HEK293 (cell line): ENCODE measurements around the gene RHOB.

ENCODE experiments used
- CTCF ChIA-PET: fragments of 350-600 bp; formaldehyde crosslinking; extraction: SDS; loops from one replicate; lab custom pipeline; 2021; ENCODE audit warnings: antibody characterized with exemption; lab: Yijun Ruan, JAX
- POLR2A ChIA-PET: fragments of 300-600 bp; formaldehyde crosslinking; extraction: SDS; loops from one replicate; lab custom pipeline; 2020; ENCODE audit warnings: antibody characterized with exemption, inconsistent platforms; lab: Yijun Ruan, JAX
- H3K27ac ChIP-seq: fragments of 200-500 bp; sonication (Bioruptor generic); 2 replicates; pipeline ENCODE4 v1.5.1; 2014; ENCODE audit warnings: low read depth, low read length, control low read depth, inconsistent platforms; ENCODE audit errors: extremely low read depth
- H3K36me3 ChIP-seq, 2 experiments: fragments of 200-500 bp in 1 of 2; sonication (Bioruptor generic) in 1 of 2; 1 replicate in 1 of 2; 2 replicates in 1 of 2; pipeline ENCODE4 v1.5.1; 2014 to 2017; ENCODE audit warnings: inconsistent platforms in 2 of 2, low read length in 2 of 2; ENCODE audit not compliant: control insufficient read depth in 2 of 2, insufficient read depth in 1 of 2
- H3K4me1 ChIP-seq: fragments of 200-500 bp; sonication (Bioruptor generic); 2 replicates; pipeline ENCODE4 v1.5.1; 2014; ENCODE audit warnings: mild to moderate bottlenecking, low read length, inconsistent platforms; ENCODE audit not compliant: control insufficient read depth, insufficient read depth
- H3K4me3 ChIP-seq: 2 replicates; pipeline ENCODE4 v1.5.1; 2011; ENCODE audit warnings: low read depth, mild to moderate bottlenecking, control low read depth, low read length, moderate library complexity
- H3K9me3 ChIP-seq: fragments of 200-500 bp; sonication (Bioruptor generic); 2 replicates; pipeline ENCODE4 v1.5.1; 2014; ENCODE audit warnings: low read depth, low read length, inconsistent platforms; ENCODE audit not compliant: control insufficient read depth, insufficient read depth
- BCL11A ChIP-seq: fragments of 450-650 bp; formaldehyde crosslinking; IDR thresholded peaks from 2 replicates; pipeline ENCODE4 v1.5.1; 2016; ENCODE audit warnings: low read depth, missing biosample characterization, missing genetic modification characterization
- MYNN ChIP-seq: fragments of 450-650 bp; formaldehyde crosslinking; IDR thresholded peaks from 2 replicates; pipeline ENCODE4 v1.5.1; 2016; ENCODE audit warnings: missing biosample characterization, missing genetic modification characterization, borderline replicate concordance
- SP3 ChIP-seq: fragments of 450-650 bp; formaldehyde crosslinking; IDR thresholded peaks from 2 replicates; pipeline ENCODE4 v1.5.1; 2016; ENCODE audit warnings: missing biosample characterization, missing genetic modification characterization
- ZFP3 ChIP-seq: fragments of 450-650 bp; formaldehyde crosslinking; IDR thresholded peaks from 2 replicates; pipeline ENCODE4 v1.5.1; 2016; ENCODE audit warnings: low read depth, missing biosample characterization, missing genetic modification characterization
- ZFP37 ChIP-seq: fragments of 450-650 bp; formaldehyde crosslinking; IDR thresholded peaks from 2 replicates; pipeline ENCODE4 v1.5.1; 2016; ENCODE audit warnings: missing biosample characterization, missing genetic modification characterization
- ZNF121 ChIP-seq: fragments of 450-650 bp; formaldehyde crosslinking; IDR thresholded peaks from 2 replicates; pipeline ENCODE4 v1.5.1; 2016; ENCODE audit warnings: missing biosample characterization, missing genetic modification characterization
- ZNF214 ChIP-seq: fragments of 450-650 bp; formaldehyde crosslinking; IDR thresholded peaks from 2 replicates; pipeline ENCODE4 v1.5.1; 2017; ENCODE audit warnings: missing biosample characterization, mild to moderate bottlenecking, missing genetic modification characterization, borderline replicate concordance
- ZNF221 ChIP-seq: fragments of 450-650 bp; formaldehyde crosslinking; IDR thresholded peaks from 2 replicates; pipeline ENCODE4 v1.5.1; 2017; ENCODE audit warnings: missing biosample characterization, missing genetic modification characterization, borderline replicate concordance
- ZNF239 ChIP-seq: fragments of 450-650 bp; formaldehyde crosslinking; IDR thresholded peaks from 2 replicates; pipeline ENCODE4 v1.5.1; 2016; ENCODE audit warnings: missing biosample characterization, missing genetic modification characterization
- ZNF24 ChIP-seq: fragments of 450-650 bp; formaldehyde crosslinking; IDR thresholded peaks from 2 replicates; pipeline ENCODE4 v1.5.1; 2016; ENCODE audit warnings: missing biosample characterization, missing genetic modification characterization
- ZNF292 ChIP-seq: fragments of 450-650 bp; formaldehyde crosslinking; IDR thresholded peaks from 2 replicates; pipeline ENCODE4 v1.5.1; 2016; ENCODE audit warnings: low read depth, missing biosample characterization, missing genetic modification characterization, borderline replicate concordance
- ZNF366 ChIP-seq: fragments of 450-650 bp; formaldehyde crosslinking; conservative IDR thresholded peaks from 2 replicates; pipeline ENCODE4 v1.5.1; 2016; ENCODE audit warnings: missing biosample characterization, missing genetic modification characterization
- ZNF423 ChIP-seq: fragments of 450-650 bp; formaldehyde crosslinking; IDR thresholded peaks from 2 replicates; pipeline ENCODE4 v1.5.1; 2016; ENCODE audit warnings: missing biosample characterization, missing genetic modification characterization
- ZNF530 ChIP-seq: fragments of 450-650 bp; formaldehyde crosslinking; IDR thresholded peaks from 2 replicates; pipeline ENCODE4 v1.5.1; 2016; ENCODE audit warnings: low read depth, missing biosample characterization, missing genetic modification characterization
- ZNF555 ChIP-seq: fragments of 450-650 bp; formaldehyde crosslinking; conservative IDR thresholded peaks from 2 replicates; pipeline ENCODE4 v1.5.1; 2017; ENCODE audit warnings: missing biosample characterization, mild to moderate bottlenecking, missing genetic modification characterization, inconsistent platforms
- ZNF560 ChIP-seq: fragments of 450-650 bp; formaldehyde crosslinking; IDR thresholded peaks from 2 replicates; pipeline ENCODE4 v1.5.1; 2017; ENCODE audit warnings: missing biosample characterization, missing genetic modification characterization, borderline replicate concordance
- ZNF585B ChIP-seq: fragments of 450-650 bp; formaldehyde crosslinking; IDR thresholded peaks from 2 replicates; pipeline ENCODE4 v1.5.1; 2016; ENCODE audit warnings: missing biosample characterization, missing genetic modification characterization
- ZNF747 ChIP-seq: fragments of 450-650 bp; formaldehyde crosslinking; IDR thresholded peaks from 2 replicates; pipeline ENCODE4 v1.5.1; 2016; ENCODE audit warnings: missing biosample characterization, missing genetic modification characterization
- ZNF76 ChIP-seq: fragments of 450-650 bp; formaldehyde crosslinking; IDR thresholded peaks from 2 replicates; pipeline ENCODE4; 2016; ENCODE audit warnings: low read depth, missing biosample characterization, missing genetic modification characterization, borderline replicate concordance
- ZNF785 ChIP-seq: fragments of 450-650 bp; formaldehyde crosslinking; IDR thresholded peaks from 2 replicates; pipeline ENCODE4 v1.5.1; 2016; ENCODE audit warnings: missing biosample characterization, missing genetic modification characterization
- TF ChIP-seq, protein P1 (sequence below): fragments of 450-650 bp; formaldehyde crosslinking; IDR thresholded peaks from 2 replicates; pipeline ENCODE4 v1.5.1; 2016; ENCODE audit warnings: missing biosample characterization, missing genetic modification characterization
- TF ChIP-seq, protein P2 (sequence below): fragments of 450-650 bp; IDR thresholded peaks from 2 replicates; pipeline ENCODE4 v1.5.1; 2018; ENCODE audit warnings: missing biosample characterization, mild to moderate bottlenecking, missing genetic modification characterization
- TF ChIP-seq, protein P3 (sequence below): fragments of 450-650 bp; IDR thresholded peaks from 2 replicates; pipeline ENCODE4 v1.5.1; 2018; ENCODE audit warnings: missing biosample characterization, missing genetic modification characterization
- TF ChIP-seq, protein P4 (sequence below): fragments of 450-650 bp; formaldehyde crosslinking; IDR thresholded peaks from 2 replicates; pipeline ENCODE4 v1.5.1; 2016; ENCODE audit warnings: missing biosample characterization, missing genetic modification characterization

Gene RHOB

DNA sequence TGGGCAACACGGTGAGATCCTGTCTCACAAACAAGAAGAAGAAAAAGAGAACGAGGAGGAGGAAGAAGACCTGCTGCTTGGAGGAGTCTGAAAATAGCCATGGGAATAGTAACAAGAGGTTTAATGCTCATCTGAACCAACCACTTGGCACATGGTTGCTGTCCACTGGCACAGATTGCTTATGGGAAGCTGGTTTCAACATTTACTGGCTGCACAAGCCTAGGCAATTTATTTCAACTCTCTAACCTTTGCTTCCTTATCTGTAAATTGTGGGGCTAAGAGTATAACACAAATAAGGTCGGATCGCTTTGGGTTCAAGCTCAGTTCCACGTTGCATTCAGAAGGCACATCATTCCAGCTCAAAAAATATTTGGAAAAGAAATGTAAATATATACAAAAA lies 14.2 kb upstream of the RHOB start (continued):
- TF ChIP-seq, protein P1, sequence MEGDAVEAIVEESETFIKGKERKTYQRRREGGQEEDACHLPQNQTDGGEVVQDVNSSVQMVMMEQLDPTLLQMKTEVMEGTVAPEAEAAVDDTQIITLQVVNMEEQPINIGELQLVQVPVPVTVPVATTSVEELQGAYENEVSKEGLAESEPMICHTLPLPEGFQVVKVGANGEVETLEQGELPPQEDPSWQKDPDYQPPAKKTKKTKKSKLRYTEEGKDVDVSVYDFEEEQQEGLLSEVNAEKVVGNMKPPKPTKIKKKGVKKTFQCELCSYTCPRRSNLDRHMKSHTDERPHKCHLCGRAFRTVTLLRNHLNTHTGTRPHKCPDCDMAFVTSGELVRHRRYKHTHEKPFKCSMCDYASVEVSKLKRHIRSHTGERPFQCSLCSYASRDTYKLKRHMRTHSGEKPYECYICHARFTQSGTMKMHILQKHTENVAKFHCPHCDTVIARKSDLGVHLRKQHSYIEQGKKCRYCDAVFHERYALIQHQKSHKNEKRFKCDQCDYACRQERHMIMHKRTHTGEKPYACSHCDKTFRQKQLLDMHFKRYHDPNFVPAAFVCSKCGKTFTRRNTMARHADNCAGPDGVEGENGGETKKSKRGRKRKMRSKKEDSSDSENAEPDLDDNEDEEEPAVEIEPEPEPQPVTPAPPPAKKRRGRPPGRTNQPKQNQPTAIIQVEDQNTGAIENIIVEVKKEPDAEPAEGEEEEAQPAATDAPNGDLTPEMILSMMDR (tag by site-specific recombination), result no peak
- TF ChIP-seq, protein P2, sequence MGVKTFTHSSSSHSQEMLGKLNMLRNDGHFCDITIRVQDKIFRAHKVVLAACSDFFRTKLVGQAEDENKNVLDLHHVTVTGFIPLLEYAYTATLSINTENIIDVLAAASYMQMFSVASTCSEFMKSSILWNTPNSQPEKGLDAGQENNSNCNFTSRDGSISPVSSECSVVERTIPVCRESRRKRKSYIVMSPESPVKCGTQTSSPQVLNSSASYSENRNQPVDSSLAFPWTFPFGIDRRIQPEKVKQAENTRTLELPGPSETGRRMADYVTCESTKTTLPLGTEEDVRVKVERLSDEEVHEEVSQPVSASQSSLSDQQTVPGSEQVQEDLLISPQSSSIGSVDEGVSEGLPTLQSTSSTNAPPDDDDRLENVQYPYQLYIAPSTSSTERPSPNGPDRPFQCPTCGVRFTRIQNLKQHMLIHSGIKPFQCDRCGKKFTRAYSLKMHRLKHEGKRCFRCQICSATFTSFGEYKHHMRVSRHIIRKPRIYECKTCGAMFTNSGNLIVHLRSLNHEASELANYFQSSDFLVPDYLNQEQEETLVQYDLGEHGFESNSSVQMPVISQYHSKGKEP (tag by site-specific recombination), result no peak
- TF ChIP-seq ZNF747 (tag by site-specific recombination) (no peak), ZNF214 (tag by site-specific recombination) (no peak), ZNF366 (tag by site-specific recombination) (no peak), ZNF585B (tag by site-specific recombination) (no peak), ZFP3 (tag by site-specific recombination) (no peak), ZNF555 (tag by site-specific recombination) (no peak), ZFP37 (no peak), ZNF292 (tag by site-specific recombination) (no peak), ZNF423 (tag by site-specific recombination) (no peak), ZNF530 (tag by site-specific recombination) (no peak)

DNA sequence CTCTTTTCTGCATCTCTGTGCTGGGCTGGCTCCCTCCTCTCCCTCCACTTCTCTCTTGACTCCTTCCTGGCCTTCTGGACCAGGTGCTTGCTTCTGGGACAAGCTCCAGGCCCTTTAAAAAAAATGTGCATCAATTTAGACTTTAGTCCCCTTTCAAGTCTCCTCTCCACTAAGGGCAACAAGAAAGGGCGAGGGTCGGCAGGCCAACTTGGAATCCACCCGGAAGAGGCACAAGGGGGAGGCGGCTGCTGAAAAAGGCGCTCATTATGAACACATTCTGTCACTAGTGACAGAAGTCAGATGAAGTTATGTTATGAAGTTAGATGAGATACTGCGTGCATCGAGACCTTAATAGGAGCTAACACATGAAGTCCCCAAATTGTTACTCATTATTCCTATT lies 13.6 kb upstream of the RHOB start:
- Histone ChIP-seq H3K4me1 (no peaks in the 10 kb centered on the region), H3K27ac (no peak overlapping the region), H3K4me3 (no peak overlapping the region), H3K9me3 (no peaks in the 10 kb centered on the region), H3K36me3 (no peaks in the 10 kb centered on the region)
- TF ChIP-seq, protein P3, sequence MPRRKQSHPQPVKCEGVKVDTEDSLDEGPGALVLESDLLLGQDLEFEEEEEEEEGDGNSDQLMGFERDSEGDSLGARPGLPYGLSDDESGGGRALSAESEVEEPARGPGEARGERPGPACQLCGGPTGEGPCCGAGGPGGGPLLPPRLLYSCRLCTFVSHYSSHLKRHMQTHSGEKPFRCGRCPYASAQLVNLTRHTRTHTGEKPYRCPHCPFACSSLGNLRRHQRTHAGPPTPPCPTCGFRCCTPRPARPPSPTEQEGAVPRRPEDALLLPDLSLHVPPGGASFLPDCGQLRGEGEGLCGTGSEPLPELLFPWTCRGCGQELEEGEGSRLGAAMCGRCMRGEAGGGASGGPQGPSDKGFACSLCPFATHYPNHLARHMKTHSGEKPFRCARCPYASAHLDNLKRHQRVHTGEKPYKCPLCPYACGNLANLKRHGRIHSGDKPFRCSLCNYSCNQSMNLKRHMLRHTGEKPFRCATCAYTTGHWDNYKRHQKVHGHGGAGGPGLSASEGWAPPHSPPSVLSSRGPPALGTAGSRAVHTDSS (tag by site-specific recombination), result no peak
- TF ChIP-seq ZNF121 (tag by site-specific recombination) (no peak), BCL11A (tag by site-specific recombination) (no peak)
- TF ChIP-seq, protein P4, sequence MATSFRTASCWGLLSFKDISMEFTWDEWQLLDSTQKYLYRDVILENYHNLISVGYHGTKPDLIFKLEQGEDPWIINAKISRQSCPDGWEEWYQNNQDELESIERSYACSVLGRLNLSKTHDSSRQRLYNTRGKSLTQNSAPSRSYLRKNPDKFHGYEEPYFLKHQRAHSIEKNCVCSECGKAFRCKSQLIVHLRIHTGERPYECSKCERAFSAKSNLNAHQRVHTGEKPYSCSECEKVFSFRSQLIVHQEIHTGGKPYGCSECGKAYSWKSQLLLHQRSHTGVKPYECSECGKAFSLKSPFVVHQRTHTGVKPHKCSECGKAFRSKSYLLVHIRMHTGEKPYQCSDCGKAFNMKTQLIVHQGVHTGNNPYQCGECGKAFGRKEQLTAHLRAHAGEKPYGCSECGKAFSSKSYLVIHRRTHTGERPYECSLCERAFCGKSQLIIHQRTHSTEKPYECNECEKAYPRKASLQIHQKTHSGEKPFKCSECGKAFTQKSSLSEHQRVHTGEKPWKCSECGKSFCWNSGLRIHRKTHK (tag by site-specific recombination), result no peak
- ChIA-PET POLR2A (interaction anchor here (1.0 to 2.4 kb wide), 2 partner anchors 14 to 207 kb away, joined by 3 to 8 read pairs; partner anchors contain the start of gene RHOB), CTCF (interaction anchor here (0.6 to 2.9 kb wide), 7 partner anchors 11 to 963 kb away, joined by 3 to 17 read pairs (median 3); no protein-coding TSS in a partner anchor)

DNA sequence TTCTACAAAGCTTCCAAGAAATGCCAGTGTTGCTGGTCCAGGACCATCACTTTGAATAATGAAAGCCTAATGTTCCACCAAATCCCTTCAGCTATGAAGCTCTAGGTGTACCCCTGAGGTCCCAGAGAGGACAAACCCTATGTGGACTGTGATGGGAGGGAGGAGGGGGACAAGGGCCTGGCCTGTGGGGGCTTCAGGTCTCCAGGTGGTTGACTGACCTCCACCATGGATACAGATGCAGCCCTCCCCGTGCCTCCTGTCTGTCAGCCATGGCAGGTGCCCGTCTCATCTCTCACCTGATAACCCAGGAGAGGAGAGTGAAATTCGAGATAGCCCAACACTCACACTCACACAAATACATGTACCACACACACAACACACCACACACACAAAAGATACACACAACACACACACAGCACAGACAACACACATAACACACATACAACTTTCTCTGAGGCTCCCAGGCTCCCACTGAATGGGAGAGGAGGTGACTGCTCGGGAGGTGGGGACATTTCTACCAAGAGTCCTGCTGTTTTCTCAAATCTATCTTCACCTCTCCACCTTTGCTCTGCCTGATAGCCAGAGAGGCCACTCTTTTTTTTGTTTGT lies 12.8 kb upstream of the RHOB start:
- ChIA-PET POLR2A (interaction anchor here (1.0 to 2.4 kb wide), 2 partner anchors 13 to 206 kb away, joined by 3 to 8 read pairs; partner anchors contain the start of gene RHOB), CTCF (interaction anchor here (0.7 to 2.9 kb wide), 2 partner anchors 11 to 134 kb away, joined by 3 to 17 read pairs; no protein-coding TSS in a partner anchor)
- H3K4me1 ChIP-seq, result 0 out of 2 replicates have a peak, but pooled peaks cover 2% of the 10 kb centered on the region
- no peak overlapping the region for H3K4me3 ChIP-seq
- H3K27ac ChIP-seq, result no peak overlapping the region
- no peaks in the 10 kb centered on the region for H3K9me3 ChIP-seq
- no peaks in the 10 kb centered on the region for H3K36me3 ChIP-seq
- TF ChIP-seq ZNF76 (tag by site-specific recombination), result no peak
- TF ChIP-seq ZNF221 (tag by site-specific recombination), result no peak
- TF ChIP-seq, protein P2 (tag by site-specific recombination), result no peak
- TF ChIP-seq ZNF785 (tag by site-specific recombination), result no peak
- TF ChIP-seq ZNF239 (tag by site-specific recombination), result no peak
- no peak for TF ChIP-seq ZNF560 (tag by site-specific recombination)
- TF ChIP-seq MYNN, result no peak
- no peak for TF ChIP-seq ZFP3 (tag by site-specific recombination)
- TF ChIP-seq ZNF24 (tag by site-specific recombination), result no peak
- no peak for TF ChIP-seq SP3 (tag by site-specific recombination)
